RWPE1 (cell line): ENCODE results near the gene RANGAP1.

ENCODE experiments used
- CTCF ChIA-PET: fragments of 350-600 bp; sonication (Branson Sonifier 250); formaldehyde crosslinking; extraction: SDS; loops from one replicate; lab custom pipeline; 2021; lab: Yijun Ruan, JAX
- POLR2A ChIA-PET: fragments of 400-600 bp; formaldehyde crosslinking; extraction: SDS; loops from one replicate; lab custom pipeline; 2020; ENCODE audit warnings: antibody characterized with exemption; ENCODE audit not compliant: low non-redundant PET; lab: Yijun Ruan, JAX
- DNase-seq: peaks from one replicate; pipeline ENCODE4 v3.0.0; 2012; ENCODE audit warnings: low spot score
- H3K27ac ChIP-seq: fragments of 450-650 bp; 2 replicates; pipeline ENCODE4 v1.5.1; 2017
- TF ChIP-seq, protein P1 (sequence below): fragments of 450-650 bp; conservative IDR thresholded peaks from 2 replicates; pipeline ENCODE4 v1.5.1; 2017; ENCODE audit warnings: low read depth, mild to moderate bottlenecking

The RANGAP1 gene

DNA sequence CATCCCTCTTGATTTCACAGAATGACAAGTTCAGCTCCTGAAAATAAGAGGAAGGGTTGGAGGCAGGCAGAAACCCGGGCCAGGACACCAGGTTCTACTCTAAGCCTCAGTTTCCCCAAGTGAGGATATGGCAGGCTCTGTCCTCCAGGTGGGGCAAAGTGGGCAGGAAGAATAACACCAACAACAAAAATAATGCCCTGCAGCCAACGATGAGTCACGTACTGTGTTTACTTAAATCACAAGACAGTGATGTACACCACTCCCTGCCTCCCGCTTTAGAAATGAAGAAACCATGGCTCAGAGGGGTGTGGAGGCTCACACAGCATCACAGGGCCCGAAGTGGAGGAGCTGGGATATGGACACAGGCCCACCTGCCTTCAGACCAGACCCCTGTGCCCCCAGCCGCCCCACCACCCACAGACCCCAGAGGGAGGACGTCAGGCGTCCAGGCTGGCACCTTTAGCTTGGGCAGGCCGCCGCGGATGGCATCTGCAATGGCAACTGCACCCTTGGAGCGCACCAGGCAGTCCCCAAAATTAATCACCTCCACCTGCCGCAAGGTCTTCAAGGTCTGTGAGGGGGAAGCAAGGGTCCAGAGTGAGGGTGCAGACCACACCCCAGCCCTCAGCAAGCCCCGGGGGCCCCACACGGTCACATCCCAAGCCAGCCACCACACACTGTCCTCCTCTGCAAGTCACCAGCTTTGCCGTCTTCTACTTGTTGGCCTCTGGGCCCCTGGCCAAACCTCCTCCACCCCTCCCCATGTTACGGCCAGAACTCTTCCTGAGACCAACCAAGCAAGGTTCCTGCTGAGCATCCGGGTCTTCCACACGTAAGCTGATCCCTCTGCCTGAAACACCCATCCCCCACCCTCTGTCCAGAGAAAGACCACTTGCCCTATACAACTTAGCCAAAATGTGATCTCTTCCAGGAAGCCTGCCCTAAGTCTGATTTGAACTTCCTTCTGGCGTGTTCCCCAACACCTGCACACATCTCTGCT lies 29.4 kb downstream of the RANGAP1 start:
- TF ChIP-seq, protein P1, sequence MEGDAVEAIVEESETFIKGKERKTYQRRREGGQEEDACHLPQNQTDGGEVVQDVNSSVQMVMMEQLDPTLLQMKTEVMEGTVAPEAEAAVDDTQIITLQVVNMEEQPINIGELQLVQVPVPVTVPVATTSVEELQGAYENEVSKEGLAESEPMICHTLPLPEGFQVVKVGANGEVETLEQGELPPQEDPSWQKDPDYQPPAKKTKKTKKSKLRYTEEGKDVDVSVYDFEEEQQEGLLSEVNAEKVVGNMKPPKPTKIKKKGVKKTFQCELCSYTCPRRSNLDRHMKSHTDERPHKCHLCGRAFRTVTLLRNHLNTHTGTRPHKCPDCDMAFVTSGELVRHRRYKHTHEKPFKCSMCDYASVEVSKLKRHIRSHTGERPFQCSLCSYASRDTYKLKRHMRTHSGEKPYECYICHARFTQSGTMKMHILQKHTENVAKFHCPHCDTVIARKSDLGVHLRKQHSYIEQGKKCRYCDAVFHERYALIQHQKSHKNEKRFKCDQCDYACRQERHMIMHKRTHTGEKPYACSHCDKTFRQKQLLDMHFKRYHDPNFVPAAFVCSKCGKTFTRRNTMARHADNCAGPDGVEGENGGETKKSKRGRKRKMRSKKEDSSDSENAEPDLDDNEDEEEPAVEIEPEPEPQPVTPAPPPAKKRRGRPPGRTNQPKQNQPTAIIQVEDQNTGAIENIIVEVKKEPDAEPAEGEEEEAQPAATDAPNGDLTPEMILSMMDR, result no peak
- H3K27ac ChIP-seq, result peak overlapping the region; percentile 69
- DNase-seq, result peak; percentile 57
- POLR2A ChIA-PET, result no interaction called here
- CTCF ChIA-PET, result interaction anchor here (0.6 to 0.7 kb wide), 3 partner anchors 25 to 1894 kb away, joined by 3 read pairs; no protein-coding TSS in a partner anchor

DNA sequence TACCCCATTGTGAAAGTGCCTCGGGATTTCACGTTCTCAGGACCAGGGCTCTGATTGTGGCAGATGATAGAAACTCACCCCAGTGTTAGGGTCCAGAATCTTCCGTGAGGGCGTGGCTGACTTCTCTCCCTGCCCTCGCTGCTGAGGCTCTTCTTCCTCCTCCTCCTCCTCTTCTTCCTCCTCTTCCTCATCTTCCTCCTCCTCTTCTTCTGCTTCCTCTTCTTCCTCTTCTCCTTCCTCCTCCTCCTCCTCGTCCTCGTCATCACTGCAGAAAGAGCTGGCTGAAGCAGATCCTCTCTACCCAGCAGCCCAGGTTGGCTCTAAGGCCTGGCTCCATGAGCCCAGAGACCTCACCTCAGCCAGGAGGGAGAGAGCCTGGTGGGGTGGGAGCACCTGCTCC lies 31.8 kb downstream of the RANGAP1 start:
- H3K27ac ChIP-seq, result peak overlapping the region; percentile 7; the same call in 1 of the 2 replicates
- no peak for DNase-seq
- POLR2A ChIA-PET, result no interaction called here
- CTCF ChIA-PET, result no interaction called here
- TF ChIP-seq, protein P1, result no peak

GRCh38 chr22:41252365-41252764 lies 33.6 kb downstream of the RANGAP1 start:
- DNase-seq, result no peak
- TF ChIP-seq, protein P1, result no peak
- POLR2A ChIA-PET, result no interaction called here
- H3K27ac ChIP-seq, result peak overlapping the region; percentile 22
- CTCF ChIA-PET, result no interaction called here

- TF ChIP-seq, protein P1, result no peak
- ChIA-PET CTCF (no interaction called here), POLR2A (no interaction called here)
- H3K27ac ChIP-seq, result peak overlapping the region; percentile 82
- DNase-seq, result no peak
Observed at GRCh38 chr22:41250127-41250526, 35.9 kb downstream of the RANGAP1 start.

DNA sequence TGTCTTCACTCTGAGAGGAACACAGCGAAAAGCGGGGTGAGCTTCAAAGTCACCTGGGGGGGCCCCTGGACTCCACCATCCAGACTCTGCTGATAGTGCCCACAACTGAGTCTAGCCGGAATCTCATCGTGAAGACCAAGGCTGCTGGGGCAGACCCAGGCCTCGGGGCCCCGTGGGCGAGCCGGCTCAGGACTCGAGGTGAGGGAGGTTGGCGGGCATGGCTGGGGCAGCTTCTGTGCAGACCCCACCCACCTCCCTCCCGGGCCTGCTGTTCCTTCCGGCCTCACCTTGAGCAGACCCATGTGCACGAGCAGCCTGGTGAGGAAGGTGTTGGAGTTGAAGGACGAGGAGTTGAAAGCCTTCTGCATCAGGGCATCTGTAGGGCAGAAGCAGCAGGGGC lies 36.5 kb downstream of the RANGAP1 start:
- TF ChIP-seq, protein P1, result no peak
- peak overlapping the region; percentile 82 for H3K27ac ChIP-seq
- no peak for DNase-seq
- ChIA-PET CTCF (no interaction called here), POLR2A (no interaction called here)

- ChIA-PET POLR2A (no interaction called here), CTCF (no interaction called here)
- TF ChIP-seq, protein P1, result no peak
Observed at GRCh38 chr22:41248758-41249157, 37.2 kb downstream of the RANGAP1 start.

More at GRCh38 chr22:41248758-41249157, 37.2 kb downstream of the RANGAP1 start:
- H3K27ac ChIP-seq, result peak overlapping the region; percentile 82
- no peak for DNase-seq
